ENCODE measurements around the gene WWOX.
A peak's percentile ranks its signal among the peaks of the same experiment; 100 is the strongest.

The WWOX gene

DNA sequence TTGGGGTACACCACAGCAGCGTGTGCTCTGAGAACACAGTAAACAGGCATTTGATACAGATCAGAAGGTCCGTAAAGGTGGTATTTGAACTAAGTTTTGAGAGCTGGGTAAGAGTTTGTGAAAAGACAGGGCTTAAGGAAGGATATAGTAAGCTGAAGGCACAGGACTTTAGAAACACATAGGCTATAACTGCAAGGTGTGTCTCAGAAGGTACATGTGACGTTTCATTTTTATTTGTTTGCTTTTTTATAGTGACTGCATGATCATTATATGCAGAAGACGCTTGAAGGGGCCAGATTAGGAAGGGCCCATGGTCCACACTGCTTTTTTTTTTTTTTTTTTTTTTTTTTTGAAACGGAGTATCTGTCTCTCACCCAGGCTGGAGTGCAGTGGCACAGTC is 644.6 kb downstream of the WWOX start:
- H3K4me3 ChIP-seq (ENCODE audit: low read length): no peak overlapping the region
- no peak for TF ChIP-seq ZNF274 (IDR thresholded peaks at IDR 0.05; ENCODE audit: low read depth, low read length)

DNA sequence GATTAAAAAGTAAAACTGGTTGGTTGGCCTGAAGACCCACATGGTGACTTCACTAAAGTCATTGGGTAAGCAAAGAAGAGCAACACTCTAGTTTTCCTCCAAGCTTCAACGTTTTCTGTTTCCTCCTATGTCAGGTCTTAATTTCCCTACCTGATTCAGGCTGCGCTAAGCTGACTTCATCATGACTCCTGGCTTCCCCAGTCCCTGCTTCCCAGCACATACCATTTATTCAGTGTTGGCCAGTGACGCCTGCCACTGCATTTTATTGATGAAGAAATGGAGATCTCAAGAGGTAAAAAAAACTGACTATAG is 645.3 kb downstream of the WWOX start:
- TF ChIP-seq ZNF274 (IDR thresholded peaks at IDR 0.05; ENCODE audit: low read depth, low read length): no peak
- H3K4me3 ChIP-seq (ENCODE audit: low read length): no peak overlapping the region

DNA sequence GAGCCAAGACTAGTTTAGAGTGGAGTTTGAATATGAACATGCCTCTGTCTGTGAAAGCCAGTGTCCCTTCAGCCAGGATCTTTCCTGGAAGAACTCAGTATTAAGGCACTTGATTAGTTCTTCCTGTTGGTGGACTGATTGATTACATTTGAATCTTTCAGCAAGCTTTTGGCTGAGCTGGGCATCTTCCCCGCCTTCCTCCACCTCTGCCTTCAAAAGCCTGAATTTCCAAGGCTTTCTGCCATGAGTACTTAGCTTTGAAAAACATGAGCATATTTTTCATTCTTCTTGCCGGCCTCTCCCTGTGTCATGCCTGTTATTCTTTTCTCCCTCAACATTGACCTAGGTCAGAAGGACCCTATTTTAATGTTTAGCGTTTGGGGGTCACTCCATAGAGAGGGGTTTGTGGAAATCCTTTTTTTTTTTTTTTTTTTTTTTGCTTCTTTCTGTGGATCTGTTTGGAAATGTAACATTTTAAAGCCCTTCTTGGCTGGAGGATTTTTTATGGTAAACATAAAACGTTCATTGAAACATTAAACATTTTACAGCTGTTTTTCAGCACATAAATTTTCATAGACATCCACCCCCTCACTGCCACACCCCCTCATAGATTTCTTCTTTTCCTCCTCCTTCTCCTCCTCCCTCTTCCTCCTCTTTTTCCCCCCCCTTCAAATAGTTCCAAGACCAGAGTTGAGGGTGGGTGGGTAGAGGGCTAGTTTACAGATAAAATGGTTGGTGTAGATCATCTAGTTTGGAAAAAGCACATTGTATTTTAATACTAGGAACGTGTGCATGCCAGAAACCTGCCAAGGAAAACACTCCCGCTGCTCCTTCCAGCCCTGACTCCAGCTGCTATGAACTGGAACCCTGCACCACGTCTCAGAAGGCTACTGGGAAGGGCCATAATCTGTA is 645.9 kb downstream of the WWOX start:
- H3K4me3 ChIP-seq (ENCODE audit: low read length): no peak overlapping the region
- TF ChIP-seq ZNF274 (IDR thresholded peaks at IDR 0.05; ENCODE audit: low read depth, low read length): no peak

DNA sequence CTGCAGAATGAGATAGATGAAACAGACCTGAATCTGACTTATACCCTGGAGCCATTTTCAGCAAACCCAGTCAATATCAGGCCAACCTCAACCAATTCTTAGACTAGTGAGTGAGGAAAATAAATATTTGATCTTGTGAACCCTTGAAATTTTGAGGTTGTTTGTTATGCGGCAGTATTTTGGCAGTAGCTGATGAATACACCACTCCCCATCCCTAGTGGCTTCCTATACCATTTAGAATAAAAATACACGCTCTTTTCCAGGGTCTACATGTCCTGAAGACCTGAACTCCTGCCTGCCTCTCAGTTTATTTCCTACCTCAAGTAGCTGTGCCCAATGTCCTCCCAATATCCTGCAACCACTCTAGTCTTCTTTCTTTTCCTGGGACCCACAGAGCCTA is 647.3 kb downstream of the WWOX start:
- no peak overlapping the region for H3K4me3 ChIP-seq (ENCODE audit: low read length)
- no peak for TF ChIP-seq ZNF274 (IDR thresholded peaks at IDR 0.05; ENCODE audit: low read depth, low read length)

DNA sequence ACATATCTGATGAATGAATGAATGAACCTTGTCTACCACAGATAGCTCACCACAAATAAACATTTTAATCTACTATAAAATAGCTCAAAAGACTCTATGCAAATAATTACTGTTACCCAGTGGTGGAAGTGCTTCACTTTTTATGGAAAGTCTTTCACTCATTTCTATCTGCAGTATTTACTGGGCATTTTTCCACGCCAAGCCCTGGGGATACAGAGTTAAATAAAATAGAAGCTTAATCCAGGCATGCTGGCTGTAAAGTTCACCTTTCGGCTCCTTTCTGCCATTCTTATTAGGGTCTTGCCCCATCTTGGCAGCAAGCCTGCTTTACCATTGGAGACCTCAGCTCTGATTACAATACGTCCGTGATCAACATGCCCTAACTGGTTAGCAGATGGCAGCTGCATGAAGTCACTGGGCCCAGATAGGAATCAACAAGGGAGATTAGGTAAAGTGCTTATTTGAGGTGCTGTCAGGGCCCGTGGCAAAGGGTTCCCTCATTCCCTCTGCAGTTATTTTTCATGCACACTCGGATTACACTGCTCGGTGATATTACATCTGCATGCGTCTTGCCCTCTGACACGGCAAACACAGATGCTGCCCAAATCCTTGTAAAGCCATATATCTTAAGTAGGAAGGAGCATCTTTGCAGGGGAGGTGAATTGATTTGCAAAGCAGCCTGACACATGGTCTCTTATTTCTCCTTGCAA is 648.9 kb downstream of the WWOX start:
- no peak for TF ChIP-seq ZNF274 (IDR thresholded peaks at IDR 0.05; ENCODE audit: low read depth, low read length)
- no peak overlapping the region for H3K4me3 ChIP-seq (ENCODE audit: low read length)

DNA sequence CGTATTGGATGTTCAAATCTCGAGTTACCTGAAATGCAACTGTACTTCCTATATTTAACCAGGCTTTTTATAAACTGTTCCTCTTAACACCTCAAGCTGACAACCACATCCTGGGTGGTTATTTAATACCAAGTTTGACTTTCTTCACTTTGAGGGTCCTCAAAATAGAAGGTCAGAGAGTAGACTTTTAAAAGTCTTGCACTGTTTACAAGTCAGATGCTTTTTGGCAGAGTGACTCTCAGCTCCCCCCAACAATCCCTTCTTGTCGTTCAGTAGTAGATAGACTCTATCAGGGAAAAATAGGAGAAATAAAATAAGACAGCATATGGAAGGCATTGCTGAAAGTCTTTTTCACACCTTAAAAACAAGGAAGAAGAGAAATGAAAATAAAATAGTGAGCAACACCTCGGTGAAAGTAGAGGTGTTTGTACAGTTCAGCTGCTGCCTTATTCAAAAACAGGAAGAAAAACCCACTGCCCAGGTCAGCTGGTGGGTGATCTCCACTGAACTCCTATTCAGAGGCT is 650.4 kb downstream of the WWOX start:
- peak overlapping the region; percentile 58; the same call in 1 of the 2 replicates for H3K4me3 ChIP-seq (ENCODE audit: low read length)
- no peak for TF ChIP-seq ZNF274 (IDR thresholded peaks at IDR 0.05; ENCODE audit: low read depth, low read length)

DNA sequence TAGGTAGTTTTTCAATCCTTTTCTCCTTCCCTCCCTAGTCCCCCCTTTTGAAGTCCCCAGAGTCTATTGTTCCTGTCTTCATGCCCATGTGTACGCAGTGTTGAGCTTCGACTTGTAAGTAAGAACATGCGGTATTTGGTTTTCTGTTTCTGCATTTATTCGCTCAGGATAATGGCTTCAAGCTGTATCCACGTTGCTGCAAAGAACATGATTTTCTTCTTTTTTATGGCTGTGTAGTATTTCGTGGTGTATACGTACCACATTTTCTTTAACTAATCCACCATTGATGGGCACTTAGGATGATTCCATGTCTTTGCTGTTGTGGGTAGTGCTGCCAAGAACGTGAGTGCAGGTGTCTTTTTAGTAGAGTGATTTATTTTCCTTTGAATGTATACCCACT is 651.2 kb downstream of the WWOX start:
- no peak overlapping the region for H3K4me3 ChIP-seq (ENCODE audit: low read length)
- no peak for TF ChIP-seq ZNF274 (IDR thresholded peaks at IDR 0.05; ENCODE audit: low read depth, low read length)

DNA sequence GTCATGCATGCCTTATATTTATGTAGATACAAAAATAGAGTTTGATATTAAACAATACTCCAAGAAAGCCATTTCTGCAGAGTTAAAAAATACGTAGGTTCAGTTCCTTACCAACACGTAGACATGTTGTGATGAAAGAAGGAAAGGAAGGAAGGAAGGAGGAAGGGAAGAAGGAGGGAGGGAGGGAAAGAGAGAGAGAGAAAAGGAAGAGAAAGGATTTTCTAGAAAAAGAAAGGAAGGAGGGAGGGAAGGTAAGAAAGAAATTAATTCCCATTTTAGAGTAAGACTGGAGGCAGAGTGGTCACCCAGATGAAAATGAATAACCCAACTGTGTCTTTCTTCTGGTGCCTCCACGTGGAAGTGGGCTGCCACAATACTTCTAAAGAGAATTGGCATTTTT is 652.1 kb downstream of the WWOX start:
- H3K4me3 ChIP-seq (ENCODE audit: low read length): no peak overlapping the region
- TF ChIP-seq ZNF274 (IDR thresholded peaks at IDR 0.05; ENCODE audit: low read depth, low read length): no peak

DNA sequence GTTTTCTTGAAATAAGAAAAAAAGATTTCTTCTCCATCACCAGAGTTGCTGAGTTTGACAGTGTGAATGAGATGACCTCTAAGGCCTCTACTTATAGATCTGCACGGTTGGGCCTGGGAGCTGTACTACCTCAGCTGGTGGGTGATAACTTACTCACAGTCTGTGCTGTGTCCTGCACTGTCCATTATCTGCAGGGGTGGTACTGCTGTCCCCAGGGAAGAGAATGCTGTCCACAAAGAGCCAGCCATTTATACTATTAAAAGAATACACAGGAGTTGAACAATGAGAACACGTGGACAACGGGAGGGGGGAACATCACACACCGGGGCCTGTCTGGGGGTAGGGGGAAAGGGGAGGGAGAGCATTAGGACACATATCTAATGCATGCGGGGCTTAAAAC is 655.3 kb downstream of the WWOX start:
- TF ChIP-seq ZNF274 (IDR thresholded peaks at IDR 0.05; ENCODE audit: low read depth, low read length): no peak
- no peak overlapping the region for H3K4me3 ChIP-seq (ENCODE audit: low read length)

DNA sequence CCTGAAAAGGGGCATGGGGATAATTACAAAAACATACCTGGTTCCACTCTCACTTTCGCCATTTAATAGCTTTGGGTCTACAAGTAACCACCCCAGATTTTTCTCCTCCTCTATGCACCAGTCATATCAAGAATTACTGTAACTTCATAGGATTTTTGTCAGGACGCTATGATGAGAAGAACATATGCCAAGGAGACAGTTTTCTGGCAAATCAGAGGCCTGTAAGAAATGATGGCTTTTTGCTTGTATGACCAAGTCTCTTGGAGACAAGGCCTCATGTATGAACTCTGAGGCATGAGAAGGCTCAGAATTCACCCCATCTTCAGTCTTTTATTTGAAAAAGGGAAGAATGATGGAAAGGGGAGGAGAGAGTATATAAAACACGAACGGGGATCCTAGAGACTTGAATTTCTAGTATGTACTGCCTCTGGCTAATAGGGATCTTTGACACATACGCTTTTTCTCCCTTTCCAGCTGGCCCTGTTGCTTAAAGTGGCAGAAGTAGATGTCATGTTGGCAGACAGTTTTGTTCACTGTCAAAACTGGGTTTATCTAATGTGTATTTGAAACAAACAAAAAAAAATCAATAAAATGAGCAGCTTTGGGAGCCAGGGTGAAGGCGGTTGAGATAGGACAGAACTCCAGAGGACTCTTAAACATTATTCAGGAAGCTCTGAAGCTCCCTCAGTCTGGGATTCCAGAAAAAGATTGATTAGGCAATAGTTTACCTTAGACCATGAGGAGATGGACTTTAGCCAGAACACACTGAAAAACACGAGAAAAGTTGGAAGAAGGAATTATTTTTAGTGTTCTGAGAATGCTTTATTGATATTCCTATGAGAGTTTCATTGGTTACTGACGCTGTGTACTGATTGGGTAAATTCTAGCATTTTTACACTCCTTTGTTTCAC is 656.6 kb downstream of the WWOX start:
- no peak overlapping the region for H3K4me3 ChIP-seq (ENCODE audit: low read length)
- no peak for TF ChIP-seq ZNF274 (IDR thresholded peaks at IDR 0.05; ENCODE audit: low read depth, low read length)

DNA sequence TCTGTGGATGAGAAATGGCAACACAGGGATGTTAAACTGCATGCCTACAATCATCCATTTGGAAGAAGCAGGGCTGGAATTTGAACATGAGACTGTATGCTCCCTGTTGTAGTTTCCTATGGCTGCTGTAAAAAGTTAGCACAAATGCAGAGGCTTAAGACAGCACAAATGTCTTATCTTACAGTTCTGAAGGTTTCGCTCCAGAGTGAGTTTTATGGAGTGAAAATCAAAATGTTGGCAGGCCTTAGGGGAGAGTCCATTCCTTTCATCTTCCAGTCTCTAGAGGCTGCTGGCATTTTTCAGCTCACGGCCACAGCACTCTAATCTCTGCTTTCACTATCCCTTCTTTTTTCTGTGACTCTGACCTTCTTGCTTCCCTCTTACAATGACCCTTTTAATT is 660.1 kb downstream of the WWOX start:
- H3K4me3 ChIP-seq (ENCODE audit: low read length): no peak overlapping the region
- no peak for TF ChIP-seq ZNF274 (IDR thresholded peaks at IDR 0.05; ENCODE audit: low read depth, low read length)

DNA sequence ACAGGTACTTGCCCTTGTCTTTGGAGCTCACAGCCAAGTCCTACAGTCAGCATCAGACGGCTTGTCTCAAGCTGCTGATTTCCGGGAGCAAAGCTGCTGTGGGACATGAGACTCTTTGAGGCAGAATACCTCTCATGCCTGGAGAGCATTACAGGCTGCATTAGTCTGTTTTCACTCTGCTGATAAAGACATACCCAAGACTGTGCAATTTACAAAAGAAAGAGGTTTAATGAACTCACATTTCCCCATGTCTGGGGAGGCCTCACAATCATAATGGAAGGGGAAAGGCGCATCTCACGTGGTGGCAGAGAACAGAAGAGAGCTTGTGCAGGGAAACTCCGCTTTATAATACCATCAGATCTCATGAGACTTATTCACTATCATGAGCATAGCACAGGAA is 661.2 kb downstream of the WWOX start:
- no peak overlapping the region for H3K4me3 ChIP-seq (ENCODE audit: low read length)
- TF ChIP-seq ZNF274 (IDR thresholded peaks at IDR 0.05; ENCODE audit: low read depth, low read length): no peak

DNA sequence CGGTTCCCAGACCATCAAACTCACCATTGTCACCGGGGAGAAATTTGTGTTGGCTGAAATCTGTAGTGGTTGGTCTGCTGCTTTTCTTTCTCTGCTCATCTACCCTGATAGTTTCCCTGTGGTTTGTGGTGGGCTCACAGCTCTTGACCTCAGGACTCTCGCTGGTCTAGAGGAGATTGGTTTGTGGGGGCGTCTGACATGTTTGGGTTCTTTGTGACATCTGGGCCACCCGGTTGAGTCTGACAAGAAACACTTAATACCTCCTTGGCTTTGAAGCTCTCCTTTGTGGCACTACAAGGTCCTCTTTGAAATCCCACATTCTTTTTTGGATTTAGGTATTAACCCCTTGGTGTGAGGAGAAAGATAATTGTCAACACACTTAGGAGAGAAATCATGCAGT is 662.0 kb downstream of the WWOX start:
- H3K4me3 ChIP-seq (ENCODE audit: low read length): no peak overlapping the region
- no peak for TF ChIP-seq ZNF274 (IDR thresholded peaks at IDR 0.05; ENCODE audit: low read depth, low read length)

DNA sequence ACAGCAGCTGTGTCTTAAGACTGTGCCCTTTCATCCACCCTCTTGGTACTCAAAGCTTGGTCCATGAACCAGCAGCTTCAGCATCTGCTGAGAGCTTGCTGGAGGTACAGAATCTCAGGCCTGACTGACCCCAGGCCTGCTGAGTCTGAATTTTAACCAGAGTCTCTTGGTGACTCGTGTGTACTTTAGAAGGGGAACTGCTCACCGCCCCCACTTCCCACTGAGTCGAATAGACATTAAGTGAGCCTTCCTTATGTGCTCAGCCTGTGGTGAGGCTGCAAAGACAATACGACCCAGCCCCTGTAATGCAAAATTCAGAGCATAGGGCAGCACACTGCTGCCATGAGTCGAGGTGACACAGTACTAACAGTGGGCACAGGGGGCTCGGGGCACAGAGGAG is 662.8 kb downstream of the WWOX start:
- H3K4me3 ChIP-seq (ENCODE audit: low read length): no peak overlapping the region

More for the DNA sequence above, 662.8 kb downstream of the WWOX start:
- TF ChIP-seq ZNF274 (IDR thresholded peaks at IDR 0.05; ENCODE audit: low read depth, low read length): no peak

All from GM08714 (cell line).